Measurements from ENCODE around the gene GALNT18.
"Not testable (repeated sequence)": the region's sequence is repeated elsewhere in the genome, so short reads cannot be mapped to it uniquely, and the experiment has no call there.

The GALNT18 gene

DNA sequence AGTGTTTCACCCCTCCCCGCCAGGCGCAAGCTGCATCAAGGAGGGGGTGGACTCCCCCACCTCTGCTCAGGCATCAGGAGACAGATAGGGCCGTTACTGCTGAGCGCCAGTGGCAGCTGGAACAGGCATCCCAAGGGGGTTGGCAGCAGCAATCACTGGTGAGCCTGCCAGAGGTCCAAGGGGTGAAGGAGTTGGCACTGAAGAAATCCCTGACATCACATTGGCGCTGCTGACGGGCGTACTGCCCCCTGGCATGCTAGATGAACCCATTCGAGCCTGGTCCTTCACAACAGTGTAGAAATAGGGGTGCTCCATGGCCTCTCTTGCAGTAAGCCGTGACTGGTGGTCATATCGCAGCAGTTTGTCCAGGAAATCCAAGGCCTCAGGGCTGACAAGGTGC, 270.0 kb downstream of the GALNT18 start:
- DNase-seq (ENCODE audit: low read depth, low spot score), result not testable (repeated sequence)

DNA sequence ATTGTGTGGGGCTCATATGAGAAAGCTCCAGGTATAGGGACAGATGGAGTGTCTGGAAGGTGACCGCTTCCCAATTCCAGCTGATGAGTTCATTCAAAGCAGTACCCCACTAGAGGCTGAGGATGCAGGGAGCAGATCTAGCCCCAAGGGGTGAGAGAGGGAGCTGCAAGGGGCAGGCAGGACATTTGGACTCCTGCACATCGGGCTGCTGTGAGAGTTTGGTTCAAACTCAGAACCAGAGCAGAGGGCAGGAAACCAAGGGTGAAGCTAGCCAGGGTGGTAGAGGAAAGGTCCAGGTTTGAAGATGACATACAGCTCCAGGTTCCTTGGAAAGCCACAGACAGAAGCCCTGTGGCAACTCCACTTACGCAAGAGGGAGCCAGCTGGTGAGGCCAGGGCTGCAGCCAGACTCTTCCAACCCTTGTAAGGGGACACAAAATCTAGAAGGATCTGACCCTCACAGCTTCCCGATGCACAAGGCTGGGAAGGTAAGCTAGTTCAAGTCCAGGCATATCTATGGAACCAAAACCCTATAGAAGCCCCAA, 270.7 kb downstream of the GALNT18 start:
- no peak for DNase-seq (ENCODE audit: low read depth, low spot score)

- no peak for DNase-seq (ENCODE audit: low read depth, low spot score)
These were observed 271.9 kb downstream of the GALNT18 start for GRCh38 chr11:11349870-11350337.

GRCh38 chr11:11349106-11349825, 272.5 kb downstream of the GALNT18 start:
- no peak for DNase-seq (ENCODE audit: low read depth, low spot score)

DNA sequence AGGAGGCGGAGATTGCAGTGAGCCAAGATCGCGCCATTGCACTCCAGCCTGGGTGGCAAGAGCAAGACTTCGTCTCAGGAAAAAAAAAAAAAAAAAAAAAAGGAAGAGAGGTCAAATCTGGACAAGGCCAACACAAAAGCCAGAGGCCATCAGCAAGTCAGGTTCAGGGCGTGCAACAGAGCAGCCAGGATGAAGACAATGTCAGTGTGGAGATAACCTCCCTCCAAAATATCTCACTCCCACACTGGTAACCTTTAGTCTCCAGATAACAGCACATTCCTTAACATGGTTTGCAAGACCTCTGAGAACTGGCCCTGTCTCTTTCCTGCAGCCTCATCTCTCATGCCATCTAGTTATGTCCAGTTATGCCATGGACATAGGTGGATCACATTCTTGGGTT, 273.5 kb downstream of the GALNT18 start:
- DNase-seq (ENCODE audit: low read depth, low spot score), result no peak

- DNase-seq (ENCODE audit: low read depth, low spot score), result no peak
These were observed 274.2 kb downstream of the GALNT18 start for GRCh38 chr11:11347592-11347991.

DNA sequence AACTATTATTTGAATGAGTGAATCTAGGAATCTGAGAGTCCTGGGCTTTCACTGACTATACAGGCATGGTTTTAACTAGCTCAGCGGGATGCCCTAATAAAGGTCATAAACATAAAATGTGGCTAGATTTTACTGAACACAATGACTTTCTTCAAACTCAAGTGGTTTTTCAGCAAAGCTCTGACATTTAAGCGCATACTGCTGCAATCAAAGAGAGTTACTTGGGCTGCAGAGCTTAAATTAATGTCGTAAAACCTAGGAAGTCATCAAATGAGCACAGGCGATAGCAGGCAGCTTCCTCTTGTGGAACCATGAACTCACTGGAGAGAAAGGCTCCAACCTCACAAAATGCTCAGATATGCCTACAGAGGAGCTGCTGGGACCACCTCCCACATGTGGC, 275.5 kb downstream of the GALNT18 start:
- DNase-seq (ENCODE audit: low read depth, low spot score), result no peak

DNA sequence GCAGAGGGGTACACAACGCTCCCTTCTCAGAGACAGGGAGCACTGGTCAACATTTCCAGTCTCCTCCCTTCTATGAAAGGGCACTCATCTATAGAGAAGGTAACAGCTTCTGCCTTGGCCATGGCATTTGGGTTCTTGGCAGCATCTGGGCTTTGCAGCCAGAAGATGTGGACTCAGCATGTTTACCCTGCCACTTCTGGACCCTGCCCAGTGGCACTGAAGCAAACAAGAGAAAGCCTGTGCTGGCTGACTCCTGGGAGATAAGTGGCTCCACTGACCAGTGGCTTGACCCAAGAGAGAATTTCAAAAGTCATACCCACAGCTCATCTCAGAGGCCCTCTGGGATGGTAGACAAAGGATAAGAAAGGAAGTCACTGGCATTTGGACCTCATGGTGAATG, 276.7 kb downstream of the GALNT18 start:
- no peak for DNase-seq (ENCODE audit: low read depth, low spot score)

DNA sequence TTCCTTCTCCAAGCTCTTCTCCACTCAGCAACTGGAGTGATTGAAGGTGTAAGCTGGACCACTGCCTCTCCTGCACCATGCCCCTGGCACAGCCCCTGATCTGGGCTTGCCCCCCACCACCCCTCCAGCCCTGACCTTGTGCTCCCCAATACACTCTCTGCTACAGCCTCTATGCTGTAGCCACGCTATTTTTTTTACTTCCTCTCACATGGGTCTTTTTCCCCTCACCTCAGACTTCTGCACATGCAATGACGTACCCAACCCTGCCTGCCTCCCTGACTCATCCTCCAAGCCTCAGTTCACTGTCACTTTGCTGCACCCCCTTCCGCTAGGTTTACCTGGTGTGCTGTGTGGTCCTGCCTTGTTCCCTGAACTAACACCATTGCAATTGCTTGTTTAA, 277.8 kb downstream of the GALNT18 start:
- no peak for DNase-seq (ENCODE audit: low read depth, low spot score)

- DNase-seq (ENCODE audit: low read depth, low spot score), result no peak
These were observed 283.5 kb downstream of the GALNT18 start for GRCh38 chr11:11338304-11338703.

GRCh38 chr11:11336664-11337063, 285.1 kb downstream of the GALNT18 start:
- no peak for DNase-seq (ENCODE audit: low read depth, low spot score)

GRCh38 chr11:11335043-11335442, 286.8 kb downstream of the GALNT18 start:
- DNase-seq (ENCODE audit: low read depth, low spot score), result no peak

DNA sequence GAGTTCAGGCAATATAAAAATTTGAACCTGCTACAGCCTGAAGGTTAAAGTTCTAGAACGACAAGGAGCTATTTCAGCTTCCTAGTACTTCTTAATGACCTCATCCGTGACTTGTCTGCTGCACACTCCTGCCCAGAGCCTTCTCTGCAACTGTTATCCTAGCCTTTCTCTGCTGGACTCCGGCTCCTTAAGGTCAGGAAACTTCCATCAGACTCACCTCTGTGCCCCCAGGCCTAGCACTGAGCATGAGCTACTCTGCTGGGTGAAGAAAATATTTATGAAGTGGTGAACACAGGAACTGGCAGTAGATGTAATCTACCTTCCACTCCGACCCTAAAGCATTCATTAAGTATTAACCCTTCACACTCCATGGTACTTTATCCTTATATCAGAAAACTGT, 287.2 kb downstream of the GALNT18 start:
- DNase-seq (ENCODE audit: low read depth, low spot score), result no peak

- DNase-seq (ENCODE audit: low read depth, low spot score), result no peak
These were observed 289.6 kb downstream of the GALNT18 start for GRCh38 chr11:11332141-11332710.

- no peak for DNase-seq (ENCODE audit: low read depth, low spot score)
These were observed 292.6 kb downstream of the GALNT18 start for GRCh38 chr11:11329062-11329806.

DNA sequence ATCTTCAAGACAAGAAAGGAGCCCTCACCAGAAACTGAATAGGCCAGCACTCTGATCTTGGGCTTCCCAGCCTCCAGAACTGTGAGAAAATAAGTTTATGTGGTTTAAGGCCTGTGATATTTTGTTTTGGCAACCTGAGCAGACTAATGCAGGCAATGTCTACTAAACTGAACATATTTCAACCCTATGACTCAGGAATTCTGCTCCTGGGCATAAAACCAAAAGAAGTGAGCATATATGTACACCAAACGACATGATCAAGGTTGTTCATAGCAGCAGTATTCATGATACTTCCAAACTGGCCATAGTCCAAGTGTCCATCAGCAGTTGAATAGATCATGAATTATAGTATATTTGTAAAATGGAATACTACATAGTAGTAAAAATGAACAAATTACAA, 297.7 kb downstream of the GALNT18 start:
- no peak for DNase-seq (ENCODE audit: low read depth, low spot score)

DNA sequence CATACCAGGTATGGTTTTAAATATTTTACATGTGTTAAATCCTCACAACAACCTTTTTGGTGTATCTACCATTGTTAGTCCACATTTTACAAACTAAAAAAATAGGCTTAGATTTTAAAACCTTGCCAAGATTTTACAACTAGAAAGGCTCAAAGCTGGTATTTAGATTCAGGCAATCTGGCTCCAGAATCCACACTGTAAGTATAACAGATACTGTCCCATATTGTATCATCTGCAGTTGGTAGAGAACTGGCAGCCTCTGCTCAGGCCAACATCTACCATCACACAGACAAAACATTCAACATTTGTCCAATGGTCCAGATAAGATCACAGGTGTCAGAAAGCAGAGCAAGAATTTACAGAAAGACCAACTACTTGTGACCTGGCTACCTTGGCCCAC, 299.7 kb downstream of the GALNT18 start:
- no peak for DNase-seq (ENCODE audit: low read depth, low spot score)

DNA sequence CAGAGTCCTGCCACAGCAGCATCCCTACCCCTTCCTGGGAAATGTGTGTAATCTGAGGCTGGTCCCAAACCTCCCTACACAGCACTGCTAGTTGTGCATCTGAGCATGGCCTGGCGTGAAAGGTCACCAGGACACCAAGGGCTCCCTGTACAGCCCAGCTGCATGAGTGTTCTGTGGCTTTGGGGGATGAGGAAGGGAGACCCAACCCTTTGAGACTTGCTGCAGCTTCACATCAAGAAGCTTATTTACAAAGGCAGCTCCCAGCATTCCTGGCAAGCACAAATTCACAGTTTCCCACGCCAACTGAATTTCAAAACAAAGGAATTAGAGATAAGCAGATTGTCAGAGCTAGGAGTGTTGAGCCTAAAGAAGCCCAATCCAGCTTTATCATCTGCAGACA, 301.0 kb downstream of the GALNT18 start:
- DNase-seq (ENCODE audit: low read depth, low spot score), result no peak

DNA sequence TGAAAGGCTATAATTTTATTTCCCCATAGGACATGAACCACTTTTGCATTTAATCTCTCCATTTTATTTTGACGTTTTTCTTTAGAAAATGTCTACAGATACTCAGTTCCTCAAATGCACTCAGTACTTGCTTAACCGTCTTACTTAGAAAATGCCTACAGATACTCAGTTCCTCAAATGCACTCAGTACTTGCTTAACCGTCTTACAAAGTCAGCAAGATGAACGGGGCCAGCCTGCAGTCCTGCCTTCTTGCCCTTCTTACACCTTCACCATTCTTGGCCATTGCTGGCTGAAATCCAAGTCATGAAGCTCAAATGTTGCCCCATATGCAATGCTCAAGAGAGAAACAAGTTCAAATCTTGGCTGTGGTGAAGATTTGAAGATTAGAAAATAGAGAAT, 302.8 kb downstream of the GALNT18 start:
- no peak for DNase-seq (ENCODE audit: low read depth, low spot score)

GRCh38 chr11:11318461-11318860, 303.3 kb downstream of the GALNT18 start:
- DNase-seq (ENCODE audit: low read depth, low spot score), result no peak

GRCh38 chr11:11316651-11317230, 305.1 kb downstream of the GALNT18 start:
- DNase-seq (ENCODE audit: low read depth, low spot score), result no peak
